ENCODE data around the gene GARNL3.
A peak's percentile ranks its signal among the peaks of the same experiment; 100 is the strongest.

The GARNL3 gene

DNA sequence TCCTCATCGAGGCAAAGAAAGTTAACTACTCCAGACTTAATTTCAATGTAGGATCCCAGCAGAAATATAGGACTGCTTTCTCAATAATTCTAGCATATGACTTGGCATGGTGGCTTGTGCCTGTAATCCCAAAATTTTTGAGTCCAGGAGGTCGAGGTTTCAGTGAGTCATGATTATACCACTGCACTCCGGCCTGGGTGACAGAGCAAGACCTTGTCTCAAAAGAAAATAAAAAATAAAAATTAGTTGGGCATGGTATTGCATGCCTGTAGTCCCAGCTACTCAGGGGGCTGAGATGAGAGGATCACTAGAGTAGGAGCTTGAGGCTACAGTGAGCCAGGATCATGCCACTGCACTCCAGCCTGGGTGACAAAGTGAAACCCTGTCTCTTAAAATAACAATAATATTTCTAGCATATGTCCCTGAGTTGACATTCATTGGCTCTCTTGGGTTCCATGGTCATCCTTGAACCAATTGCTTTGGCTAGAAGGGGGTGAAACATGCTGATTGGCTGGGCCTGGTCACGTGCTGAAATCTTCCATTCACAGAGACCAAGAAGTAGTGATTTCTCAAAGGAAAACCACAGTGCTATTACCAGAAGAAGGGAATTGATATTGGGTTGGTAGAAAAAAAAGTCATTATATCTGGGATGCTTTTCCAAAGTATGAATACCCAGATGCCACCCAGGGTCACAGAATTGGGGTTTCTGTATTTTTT, 31.6 kb upstream of the GARNL3 start:
- H3K27ac ChIP-seq, result peak overlapping the region in 5 of 21 experiments; percentile 10 to 61 (median 36)
- no peak overlapping the region for H3K4me3 ChIP-seq

DNA sequence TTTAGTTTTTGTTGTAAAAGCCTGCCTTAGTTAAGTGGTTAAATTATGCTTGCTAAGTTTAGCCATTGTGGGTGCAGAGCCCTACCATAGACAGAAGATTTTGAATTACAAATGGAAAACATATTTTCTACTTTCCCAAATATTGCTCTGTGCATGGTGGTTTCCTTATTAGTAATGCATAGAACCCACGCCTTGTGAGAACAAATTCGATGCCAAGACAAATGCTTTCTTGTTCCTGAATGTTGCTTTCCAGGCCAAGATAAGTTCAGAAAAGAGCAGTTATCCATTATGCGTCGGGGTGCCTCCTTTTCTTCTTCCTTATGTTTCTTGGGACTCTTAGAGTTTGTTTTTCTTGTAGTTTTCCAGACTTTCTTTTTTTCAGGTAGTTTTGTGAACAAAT, 31.0 kb upstream of the GARNL3 start:
- Histone ChIP-seq H3K27ac (peak overlapping the region in 7 of 21 experiments; percentile 3 to 61 (median 36)), H3K4me3 (no peak overlapping the region)

DNA sequence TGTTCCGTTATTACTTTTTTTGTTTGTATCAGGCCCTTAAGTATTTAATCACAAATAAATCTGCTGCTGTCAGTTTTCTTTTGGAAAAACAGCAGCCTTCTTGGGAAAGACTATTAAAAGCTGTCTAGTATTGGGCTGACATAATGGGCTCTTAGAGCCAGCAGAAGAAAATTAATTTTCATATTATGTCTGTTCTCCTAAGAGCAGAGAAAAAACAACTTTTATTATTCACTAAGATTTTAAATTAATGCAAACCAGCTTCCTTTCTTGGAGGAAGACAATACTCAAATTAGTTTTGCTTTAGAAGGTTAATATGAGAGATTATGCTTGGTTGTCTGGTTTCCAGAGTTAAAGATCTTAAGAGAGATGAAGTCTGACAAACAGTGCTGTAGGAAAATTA, 30.6 kb upstream of the GARNL3 start:
- no peak overlapping the region for H3K4me3 ChIP-seq
- peak overlapping the region in 7 of 21 experiments; percentile 18 to 61 (median 36) for H3K27ac ChIP-seq

DNA sequence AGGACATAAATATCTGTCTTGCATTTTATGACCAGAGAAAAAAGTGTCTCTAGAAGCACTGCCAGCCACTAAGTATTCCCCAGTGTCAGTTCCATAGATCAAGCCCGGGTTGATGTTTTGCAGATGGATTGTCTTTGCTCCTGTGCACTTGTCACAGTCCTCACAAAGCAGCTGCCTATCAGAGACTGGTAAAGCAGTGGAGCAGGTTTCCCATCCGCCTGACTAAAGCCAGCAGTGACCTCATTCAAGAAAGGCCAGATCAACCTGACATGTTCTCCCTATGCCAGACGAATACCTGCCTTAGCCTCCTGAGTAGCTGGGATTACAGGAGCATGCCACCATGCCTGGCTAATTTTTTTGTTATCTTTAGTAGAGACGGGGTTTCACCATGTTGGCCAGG, 26.8 kb upstream of the GARNL3 start:
- H3K27ac ChIP-seq, result no peak overlapping the region

DNA sequence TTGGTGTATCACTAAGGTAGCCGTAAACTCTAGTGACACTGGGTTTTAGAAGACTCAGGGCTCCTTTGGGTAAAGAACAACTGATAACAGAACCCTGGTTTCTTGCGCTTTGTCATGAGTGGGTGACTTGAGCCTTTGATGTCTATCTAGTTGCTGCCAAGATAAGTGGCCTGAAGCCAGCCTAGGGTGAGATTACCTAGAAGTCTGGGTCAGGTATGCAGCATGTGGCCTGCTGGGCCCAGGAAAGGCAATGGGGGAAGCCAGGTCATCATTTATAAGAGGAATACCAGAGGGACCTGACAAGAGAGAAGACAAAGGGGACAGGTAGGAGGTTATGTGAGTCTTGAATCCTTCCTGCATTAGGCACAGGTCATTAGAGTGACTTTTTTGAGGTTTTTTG, 23.2 kb upstream of the GARNL3 start:
- no peak overlapping the region for H3K27ac ChIP-seq
- no peak overlapping the region for H3K4me3 ChIP-seq

More for the DNA sequence above, 26.8 kb upstream of the GARNL3 start:
- H3K4me3 ChIP-seq, result no peak overlapping the region

DNA sequence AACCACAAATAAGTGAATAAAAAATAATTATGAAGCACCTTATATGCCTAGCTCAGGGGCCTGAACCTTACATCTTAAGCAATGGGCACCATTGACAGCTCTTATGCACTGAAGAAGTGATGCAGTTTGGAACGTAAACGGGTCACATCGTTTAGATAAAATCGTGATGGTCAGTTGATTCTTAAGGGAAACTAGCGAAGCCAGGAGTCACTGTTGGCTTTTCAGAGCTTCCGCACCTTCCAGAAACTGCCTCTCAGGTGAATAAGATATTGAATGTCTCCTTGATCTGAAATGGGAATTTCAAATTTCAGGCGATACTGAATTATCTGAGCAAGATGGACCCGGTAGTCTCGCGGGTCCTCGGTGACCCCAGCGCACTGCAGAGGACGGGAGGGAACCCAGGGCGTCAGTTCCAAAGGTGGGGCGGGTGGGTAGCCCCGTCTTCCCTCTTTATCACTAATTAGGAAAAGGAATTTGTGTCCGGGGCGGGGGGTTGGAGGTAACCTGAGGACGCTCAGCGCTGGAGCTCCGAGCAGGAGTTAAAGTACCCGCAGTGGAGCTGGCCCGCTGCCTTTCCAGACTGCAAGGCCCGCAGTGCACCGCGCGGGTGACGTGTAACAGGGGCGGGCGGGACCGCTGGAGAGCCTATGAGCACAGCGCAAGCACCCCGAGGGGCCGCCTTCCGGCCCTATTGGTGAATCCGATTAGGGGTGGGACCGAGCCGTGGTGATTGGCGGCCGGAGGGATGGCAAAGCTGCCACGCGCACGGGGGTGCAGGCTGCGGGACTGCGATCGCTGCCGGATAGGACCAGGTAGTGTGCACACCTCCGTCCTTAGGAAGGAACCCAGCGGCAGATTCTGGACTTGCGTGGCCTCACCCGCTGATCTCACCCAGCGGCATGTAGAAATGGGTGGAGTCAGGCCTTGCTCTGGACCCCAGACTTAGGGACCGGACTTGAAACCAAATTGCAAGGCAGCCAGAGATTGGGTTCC, 19.7 kb upstream of the GARNL3 start:
- peak overlapping the region; percentile 31 to 61 (median 46) for H3K4me3 ChIP-seq
- peak overlapping the region in 17 of 21 experiments; percentile 7 to 82 (median 69) for H3K27ac ChIP-seq

DNA sequence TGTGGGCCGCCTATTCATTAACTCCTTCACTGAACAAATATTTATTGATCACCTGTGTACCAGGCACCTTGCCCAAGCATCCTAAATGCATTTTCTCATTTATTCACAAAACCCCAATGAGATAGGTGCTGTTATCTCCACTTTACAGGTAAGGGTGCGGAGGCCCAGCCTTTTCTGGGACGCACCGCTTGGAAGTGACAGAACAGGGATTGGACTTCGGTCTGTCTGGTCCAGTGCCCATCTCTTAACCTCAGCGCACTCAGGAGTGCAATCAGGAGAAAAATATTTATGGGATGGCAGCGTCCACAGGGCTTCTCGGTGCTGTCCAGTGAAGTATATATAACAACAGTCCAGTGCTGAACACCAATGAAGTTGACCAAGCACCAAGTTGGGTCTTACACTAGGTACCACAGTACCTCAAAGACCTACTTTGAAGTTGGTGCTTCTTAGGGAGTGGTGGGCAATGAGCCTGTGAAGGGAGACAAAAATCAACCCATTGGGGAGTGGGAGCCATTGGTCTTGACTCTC, 18.9 kb upstream of the GARNL3 start:
- Histone ChIP-seq H3K27ac (peak overlapping the region in 3 of 21 experiments; percentile 68 to 76 (median 69)), H3K4me3 (peak overlapping the region; percentile 31 to 61 (median 46))

DNA sequence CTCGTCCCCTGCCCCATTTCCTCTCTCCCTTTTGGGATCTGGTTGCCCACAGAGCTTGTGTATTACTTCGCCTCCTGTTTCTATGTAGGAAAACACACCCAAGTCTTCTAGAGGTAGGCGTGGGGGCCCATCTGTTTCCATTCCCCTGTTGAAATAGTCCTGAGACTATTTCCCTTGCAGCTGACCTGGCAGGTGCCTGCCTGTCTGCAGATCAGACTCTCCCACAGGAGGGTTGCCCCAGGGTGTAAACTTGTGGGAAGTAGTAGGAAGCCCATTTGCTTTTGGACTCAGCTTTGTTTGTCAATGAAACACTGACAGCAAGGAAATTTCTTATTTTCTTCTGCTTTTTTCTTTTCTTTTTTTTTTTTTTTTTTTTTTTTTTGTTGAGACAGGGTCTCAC, 16.3 kb upstream of the GARNL3 start:
- Histone ChIP-seq H3K27ac (no peak overlapping the region), H3K4me3 (no peak overlapping the region)

DNA sequence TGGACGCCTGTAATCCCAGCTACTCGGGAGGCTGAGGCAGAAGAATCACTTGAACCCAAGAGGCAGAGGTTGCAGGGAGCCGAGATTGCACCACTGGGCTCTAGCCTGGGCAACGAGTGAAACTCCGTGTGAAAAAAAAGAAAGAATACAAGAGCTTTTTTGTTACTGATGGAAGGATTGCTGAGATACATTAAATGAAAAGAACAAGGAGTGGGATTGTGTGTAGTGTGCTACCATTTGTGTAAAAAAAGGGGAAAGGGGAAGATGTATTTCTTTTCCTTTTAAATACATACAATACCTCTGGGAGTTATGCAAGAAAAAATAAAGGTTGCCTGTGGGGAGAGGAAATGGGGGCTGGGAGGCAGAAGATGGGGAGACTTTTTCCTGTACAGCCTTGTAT, 14.7 kb upstream of the GARNL3 start:
- H3K4me3 ChIP-seq, result no peak overlapping the region
- H3K27ac ChIP-seq, result no peak overlapping the region

DNA sequence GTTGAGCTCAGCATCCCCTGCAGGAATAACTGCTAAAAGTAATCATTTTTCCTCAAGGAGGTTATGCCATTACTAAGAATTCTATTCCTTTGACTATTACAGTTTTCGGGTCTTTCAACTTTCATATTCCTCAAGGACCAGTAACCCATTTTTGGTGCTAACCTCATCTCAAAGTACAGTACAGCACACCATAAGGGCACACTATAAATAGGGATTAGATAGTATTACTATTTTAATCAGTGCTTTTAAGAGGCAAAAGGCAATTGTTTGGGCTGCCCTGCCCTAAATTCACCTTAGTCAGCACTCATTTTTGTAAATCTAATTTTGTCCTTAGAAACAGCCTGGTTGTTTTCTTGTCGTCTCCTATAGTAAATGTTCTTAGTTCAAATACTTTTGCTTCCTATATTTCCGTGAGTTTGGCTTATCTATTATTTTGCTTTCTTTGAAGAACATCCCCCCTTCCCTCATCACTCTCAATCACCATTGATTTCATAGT, 13.6 kb upstream of the GARNL3 start:
- no peak overlapping the region for H3K27ac ChIP-seq

DNA sequence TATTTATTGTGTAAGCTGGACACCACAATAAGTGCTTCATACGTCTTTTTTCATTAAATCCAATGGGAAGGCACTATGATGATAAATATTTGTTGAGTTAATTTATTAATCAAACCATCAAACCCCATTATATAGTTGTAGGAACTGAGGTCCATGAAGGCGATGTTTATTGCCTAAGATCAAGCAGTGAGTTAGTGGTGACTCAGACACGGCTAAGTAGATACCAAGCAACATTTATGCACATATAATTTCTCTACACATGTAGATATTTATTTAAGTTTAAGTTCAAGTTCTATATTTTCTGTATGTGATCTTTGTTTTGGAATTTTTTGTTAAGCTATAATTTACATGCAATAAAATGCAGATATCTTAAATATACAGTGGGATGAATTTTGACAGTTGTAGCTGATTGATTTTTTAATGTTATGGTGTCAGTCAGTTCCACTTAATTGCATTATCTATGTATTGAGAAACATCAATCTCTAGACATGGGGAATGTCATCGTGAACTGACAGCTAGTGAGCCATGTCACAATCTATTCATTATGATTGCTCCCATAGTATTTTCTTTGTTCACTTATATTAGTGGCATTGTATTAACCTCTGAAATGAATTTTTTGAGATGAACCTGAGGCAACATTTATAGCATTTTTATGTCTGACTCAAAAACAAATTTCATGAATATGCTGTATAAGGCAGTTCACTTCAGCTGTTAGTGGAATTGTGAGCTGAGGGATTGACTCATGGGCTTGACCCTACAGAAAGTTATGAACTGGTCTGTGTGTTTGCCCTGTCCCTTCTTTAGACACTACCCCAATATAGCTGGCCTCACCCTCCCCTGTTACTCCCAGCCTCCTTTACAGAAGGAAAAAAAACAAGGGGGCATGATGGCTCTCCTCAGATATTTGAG, 11.9 kb upstream of the GARNL3 start:
- Histone ChIP-seq H3K27ac (no peak overlapping the region), H3K4me3 (no peak overlapping the region)

More for the DNA sequence above, 13.6 kb upstream of the GARNL3 start:
- H3K4me3 ChIP-seq, result no peak overlapping the region

DNA sequence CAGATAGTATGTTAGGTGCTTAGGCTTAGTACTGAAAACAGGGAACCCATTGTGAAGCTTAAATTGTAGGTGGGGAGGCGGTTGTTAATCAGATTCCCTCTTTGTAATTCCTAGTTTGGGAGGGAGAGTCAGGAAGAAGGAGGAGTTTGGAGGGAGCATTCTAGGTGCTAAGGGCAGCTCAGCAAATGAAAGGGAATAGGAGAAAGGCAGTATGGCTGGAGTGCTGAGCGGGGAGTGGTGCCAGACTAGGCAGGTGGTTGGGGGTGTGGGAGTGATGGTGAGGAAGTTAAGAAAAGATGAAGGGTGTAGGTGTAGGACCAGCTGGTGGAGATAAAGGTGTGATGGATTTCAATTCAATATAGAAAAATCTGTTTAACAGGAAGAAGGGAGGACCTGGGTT, 11.1 kb upstream of the GARNL3 start:
- H3K4me3 ChIP-seq, result no peak overlapping the region
- no peak overlapping the region for H3K27ac ChIP-seq

DNA sequence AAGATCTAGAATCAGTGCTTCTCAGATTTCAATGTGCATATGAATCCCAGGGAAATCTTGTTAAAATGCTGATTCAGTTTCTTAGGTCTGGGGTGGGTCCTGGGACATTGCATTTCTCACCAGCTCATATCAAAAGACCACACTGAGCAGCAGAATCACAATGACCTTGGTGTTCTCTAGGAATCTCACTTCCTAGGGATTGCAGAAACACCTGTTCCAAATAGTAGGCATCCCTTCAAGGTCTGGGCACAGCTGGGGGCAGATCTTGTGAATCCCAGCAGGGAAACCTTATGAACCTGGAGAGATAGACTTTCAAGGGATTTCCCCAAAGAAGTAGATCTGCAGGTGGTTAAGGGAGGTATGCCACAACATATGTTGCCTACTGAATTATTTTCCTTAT, 8.9 kb upstream of the GARNL3 start:
- Histone ChIP-seq H3K4me3 (no peak overlapping the region), H3K27ac (no peak overlapping the region)

DNA sequence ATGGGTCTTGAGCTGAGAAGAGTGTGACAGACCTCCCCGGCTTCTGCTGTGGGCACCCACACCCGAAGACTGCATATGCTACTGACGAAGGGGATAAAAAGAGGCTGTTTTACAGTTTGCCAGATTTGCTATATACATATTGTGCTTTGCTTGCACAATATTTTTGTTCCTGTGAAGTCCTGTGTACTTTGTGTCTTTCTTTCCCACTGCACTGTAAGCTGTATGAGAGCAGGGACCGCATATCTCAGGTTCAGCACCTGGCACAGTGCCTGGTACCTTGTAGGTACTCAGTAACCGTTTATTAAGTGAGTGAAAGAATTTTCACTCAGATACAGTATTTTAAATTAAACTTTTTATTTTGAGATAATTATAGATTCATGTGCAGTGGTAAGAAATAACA, 8.2 kb upstream of the GARNL3 start:
- Histone ChIP-seq H3K27ac (no peak overlapping the region), H3K4me3 (no peak overlapping the region)

DNA sequence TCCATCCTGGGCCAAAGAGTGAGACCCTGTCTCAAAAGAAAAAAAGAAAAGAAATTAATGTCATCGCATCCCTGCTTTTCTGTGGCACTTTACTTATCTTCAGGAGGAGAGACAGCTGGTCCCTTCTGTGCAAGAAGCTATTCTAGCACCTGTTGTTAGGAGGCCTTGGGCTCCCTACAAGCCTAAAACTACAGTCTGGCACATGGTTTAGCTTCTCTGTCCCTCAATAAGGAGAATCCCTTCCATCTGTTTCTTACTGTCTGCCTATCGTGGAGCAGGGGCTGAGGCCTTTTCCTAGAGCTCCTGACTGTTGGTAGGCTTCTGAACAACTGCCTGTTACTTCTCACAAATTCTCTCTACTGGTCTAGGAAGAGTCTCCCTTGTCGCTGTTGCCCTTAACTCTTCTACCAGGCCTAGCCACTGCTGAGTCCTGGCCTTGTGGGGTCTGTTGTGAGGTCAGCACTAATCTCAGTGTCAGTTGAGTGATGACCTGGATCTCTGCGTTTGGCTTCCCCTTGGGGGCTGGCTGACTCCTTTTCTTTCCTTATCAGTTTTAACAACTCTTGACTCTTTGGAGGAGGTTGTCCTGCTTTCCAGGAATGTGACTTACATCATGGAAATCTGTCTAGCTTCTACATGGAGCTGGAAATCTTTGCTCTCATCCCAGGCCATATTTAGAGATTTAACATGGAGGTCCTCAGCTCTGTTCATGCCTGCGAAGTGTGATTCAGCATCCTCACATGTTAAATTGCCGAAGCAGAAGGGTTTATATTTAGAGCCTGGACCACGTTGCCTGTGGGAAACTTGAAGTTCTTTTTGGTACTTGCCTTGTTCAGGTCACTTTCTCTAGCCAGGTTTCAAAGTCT, 5.7 kb upstream of the GARNL3 start:
- H3K27ac ChIP-seq, result no peak overlapping the region

DNA sequence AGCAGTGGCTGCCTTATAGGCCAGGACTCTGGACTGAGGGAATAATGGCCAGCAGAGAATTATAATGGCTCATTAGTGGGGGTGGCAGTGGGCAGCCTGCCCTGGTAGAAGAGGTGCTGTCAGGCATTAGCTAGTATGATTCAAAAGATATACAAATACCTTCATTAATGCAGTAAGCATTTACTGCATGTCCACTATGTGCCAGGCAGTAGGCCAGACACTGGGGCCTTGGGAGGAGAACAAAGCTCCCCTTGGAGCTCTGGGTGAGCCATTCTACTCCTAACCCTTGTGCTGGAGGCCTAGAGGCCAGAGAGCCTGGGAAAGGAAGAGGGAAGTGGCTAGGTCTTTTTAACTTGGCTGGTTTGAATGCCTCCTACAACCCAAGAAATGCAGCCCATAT, 2.0 kb upstream of the GARNL3 start:
- H3K27ac ChIP-seq, result peak overlapping the region in 1 of 21 experiments; percentile 39

More for the DNA sequence above, 5.7 kb upstream of the GARNL3 start:
- H3K4me3 ChIP-seq, result no peak overlapping the region

DNA sequence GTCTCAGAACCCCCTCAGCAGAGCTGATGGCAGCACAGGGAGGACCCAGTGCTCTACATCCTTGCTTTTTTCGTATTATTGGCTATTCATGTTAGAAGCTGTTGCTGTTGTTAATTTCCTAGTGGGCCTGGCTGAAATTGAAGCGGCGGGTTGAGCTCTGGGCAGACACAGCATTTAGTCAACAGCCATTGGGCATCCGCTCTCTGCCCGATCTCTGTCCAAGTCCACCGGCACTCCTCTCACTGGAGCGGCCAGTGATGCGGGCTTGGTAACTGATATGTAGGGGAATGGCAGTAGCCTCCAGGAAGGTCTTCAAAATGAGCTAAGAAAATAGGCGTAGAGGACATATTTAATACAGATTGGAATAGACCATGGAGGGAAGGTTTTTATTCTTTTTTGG, 1.3 kb upstream of the GARNL3 start:
- Histone ChIP-seq H3K4me3 (no peak overlapping the region), H3K27ac (peak overlapping the region in 1 of 21 experiments; percentile 1)

More for the DNA sequence above, 2.0 kb upstream of the GARNL3 start:
- no peak overlapping the region for H3K4me3 ChIP-seq

DNA sequence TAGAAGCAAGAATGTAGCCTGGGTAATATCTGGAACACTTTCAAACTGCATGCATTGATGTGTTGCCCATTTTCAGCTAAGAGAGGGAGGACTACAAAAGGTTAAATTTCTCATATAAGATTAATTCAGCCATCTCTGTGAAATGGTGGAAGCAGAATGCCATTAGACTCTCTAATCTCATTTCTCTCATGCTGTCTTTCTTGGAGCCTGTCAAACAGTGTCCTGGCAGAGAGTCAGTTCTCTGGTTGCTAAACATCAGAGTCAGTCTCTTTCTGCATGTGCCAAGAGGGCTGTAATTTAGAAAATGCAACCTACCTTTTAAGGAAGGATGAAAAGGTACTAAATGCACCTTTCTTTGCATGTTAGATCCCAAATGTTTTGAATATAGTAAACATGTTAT, 910 bp upstream of the GARNL3 start:
- Histone ChIP-seq H3K27ac (peak overlapping the region in 1 of 21 experiments; percentile 1), H3K4me3 (no peak overlapping the region)
